ENCODE measurements around the gene MAN2A2. TPM values are rescaled to one million over a fixed set of nuclear protein-coding genes. Genes with fewer than 3 reads are reported as not detected.

The MAN2A2 gene
- polyA plus RNA-seq (2011; rRNA removed) (14.3 and 20.6 TPM in 2 replicates), polyA minus RNA-seq (2011; rRNA and poly(A)+ RNA removed) (16.2 and 23.4 TPM in 2 replicates)

DNA sequence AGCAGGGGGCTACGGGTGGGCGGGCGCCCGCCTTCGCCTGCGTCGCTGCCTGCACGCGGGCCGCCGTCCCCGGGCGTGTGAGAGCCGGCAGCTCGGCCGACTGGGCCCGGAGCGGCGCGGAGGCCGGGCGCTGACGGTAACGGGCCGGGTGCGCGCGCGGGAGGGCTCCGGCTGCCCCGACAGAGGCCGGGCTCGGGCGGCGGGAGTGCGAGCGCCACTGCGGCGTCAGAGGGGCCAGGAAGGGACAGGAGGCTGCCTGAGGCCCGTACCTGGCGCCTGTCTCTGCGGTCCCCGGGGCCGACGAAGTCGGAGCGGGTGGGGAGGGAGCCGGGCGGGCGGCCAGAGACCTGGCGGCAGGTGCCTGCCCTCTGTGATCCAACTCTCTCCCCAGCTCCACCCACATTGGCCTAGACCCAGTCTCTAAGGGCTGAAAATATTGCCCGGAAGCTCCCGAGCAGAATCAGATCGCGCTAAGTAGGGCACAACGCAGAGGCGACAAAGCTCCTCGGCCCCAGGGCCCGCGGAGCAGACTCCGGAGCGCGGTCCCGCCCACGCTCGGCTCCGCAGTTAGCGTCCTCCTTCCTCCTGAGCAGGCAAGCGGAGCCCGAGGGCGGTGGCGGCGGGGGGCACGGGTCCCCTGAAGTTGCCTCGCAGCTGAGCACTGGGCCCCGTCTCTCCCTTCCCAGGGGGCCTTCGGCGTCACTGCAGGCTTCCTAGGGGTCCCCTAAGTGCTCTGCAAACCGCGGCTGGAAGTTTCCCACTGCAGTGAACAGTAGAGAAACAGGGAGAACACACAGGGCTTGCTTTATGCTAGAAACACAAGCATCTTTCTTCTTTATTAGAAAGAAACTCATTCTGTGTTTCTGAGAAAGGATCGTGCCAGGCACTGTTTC is at the start of gene MAN2A2:
Gene MAN2A2, plus strand, starts transcription at position 463 of the 893 bp plus-strand sequence. CDS start 906 bp downstream, outside the sequence.
- Histone ChIP-seq H3K9me3 (ENCODE audit: control insufficient read depth, insufficient read depth, low read length) (no peaks in the 10 kb centered on the region; the same call in 1 of the 2 replicates), H3K4me3 (ENCODE audit: low read depth, low read length) (peak within 1 kb of the TSS; percentile 77), H3K27ac (ENCODE audit: low read depth, low read length) (peak within 1 kb of the TSS; percentile 81), H3K27me3 (ENCODE audit: control insufficient read depth, insufficient read depth, low read length) (no peaks in the 10 kb centered on the region)
- DNase-seq (ENCODE audit: low read depth, low spot score) = no peak
- CTCF ChIA-PET = interaction anchor here (0.5 to 9.3 kb wide), 9 partner anchors 13 to 583 kb away, joined by 3 to 98 read pairs (median 4); partner anchors contain the start of genes HDDC3 and UNC45A
- TF ChIP-seq, protein P1, sequence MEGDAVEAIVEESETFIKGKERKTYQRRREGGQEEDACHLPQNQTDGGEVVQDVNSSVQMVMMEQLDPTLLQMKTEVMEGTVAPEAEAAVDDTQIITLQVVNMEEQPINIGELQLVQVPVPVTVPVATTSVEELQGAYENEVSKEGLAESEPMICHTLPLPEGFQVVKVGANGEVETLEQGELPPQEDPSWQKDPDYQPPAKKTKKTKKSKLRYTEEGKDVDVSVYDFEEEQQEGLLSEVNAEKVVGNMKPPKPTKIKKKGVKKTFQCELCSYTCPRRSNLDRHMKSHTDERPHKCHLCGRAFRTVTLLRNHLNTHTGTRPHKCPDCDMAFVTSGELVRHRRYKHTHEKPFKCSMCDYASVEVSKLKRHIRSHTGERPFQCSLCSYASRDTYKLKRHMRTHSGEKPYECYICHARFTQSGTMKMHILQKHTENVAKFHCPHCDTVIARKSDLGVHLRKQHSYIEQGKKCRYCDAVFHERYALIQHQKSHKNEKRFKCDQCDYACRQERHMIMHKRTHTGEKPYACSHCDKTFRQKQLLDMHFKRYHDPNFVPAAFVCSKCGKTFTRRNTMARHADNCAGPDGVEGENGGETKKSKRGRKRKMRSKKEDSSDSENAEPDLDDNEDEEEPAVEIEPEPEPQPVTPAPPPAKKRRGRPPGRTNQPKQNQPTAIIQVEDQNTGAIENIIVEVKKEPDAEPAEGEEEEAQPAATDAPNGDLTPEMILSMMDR (IDR thresholded peaks at IDR 0.05; ENCODE audit: low read depth, low read length) = no peak
- POLR2A ChIA-PET = interaction anchor here (0.6 to 1.5 kb wide), 4 partner anchors 11 to 617 kb away, joined by 3 to 7 read pairs (median 4); partner anchors contain the start of gene UNC45A

DNA sequence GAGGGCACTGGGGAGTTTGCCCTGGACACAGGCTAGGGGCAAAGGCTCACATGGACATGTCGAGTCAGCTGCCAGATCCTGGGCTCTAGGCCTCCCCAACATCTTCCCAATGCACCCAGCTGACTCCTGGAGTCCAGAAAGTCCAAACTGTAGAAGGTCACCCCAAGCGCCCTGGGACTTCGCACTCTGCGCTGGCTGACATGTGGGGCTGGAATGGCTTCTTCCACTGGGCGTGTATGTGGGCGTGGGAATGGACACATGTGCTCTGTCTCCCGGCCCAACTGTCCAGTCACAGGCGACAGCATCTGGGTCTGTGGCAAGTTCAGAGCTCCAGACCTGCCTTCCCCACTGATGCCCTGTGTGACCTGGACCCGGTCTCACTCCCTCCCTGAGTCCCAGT is 48.0 kb upstream of the MAN2A2 start:
- no peak for DNase-seq (ENCODE audit: low read depth, low spot score)
- TF ChIP-seq, protein P1 (IDR thresholded peaks at IDR 0.05; ENCODE audit: low read depth, low read length) = no peak
- ChIA-PET POLR2A (no interaction called here), CTCF (no interaction called here)
- Histone ChIP-seq H3K4me3 (ENCODE audit: low read depth, low read length) (no peak overlapping the region), H3K27ac (ENCODE audit: low read depth, low read length) (no peak overlapping the region), H3K9me3 (ENCODE audit: control insufficient read depth, insufficient read depth, low read length) (no peaks in the 10 kb centered on the region), H3K27me3 (ENCODE audit: control insufficient read depth, insufficient read depth, low read length) (no peaks in the 10 kb centered on the region)

DNA sequence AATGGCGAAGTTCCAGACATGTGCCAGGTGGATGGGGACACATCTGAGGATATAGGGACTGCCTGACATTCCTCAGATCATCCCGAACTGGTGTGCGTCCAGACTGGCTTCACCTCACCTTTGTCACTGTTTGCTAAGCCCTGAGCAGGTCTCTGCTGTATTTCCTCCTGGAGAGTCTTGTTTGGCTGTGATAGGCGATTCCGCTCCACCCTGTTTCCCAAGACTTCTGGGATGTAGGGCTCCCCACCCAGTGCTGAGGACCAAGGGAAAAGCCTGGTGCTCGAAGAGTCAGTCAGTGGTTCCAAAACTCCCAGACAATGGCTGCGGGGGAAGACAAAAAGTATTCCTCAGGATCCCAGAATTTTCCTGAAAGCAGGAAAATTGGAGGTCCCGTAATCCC is 45.8 kb upstream of the MAN2A2 start:
- ChIA-PET CTCF (no interaction called here), POLR2A (no interaction called here)
- DNase-seq (ENCODE audit: low read depth, low spot score) = no peak
- Histone ChIP-seq H3K27me3 (ENCODE audit: control insufficient read depth, insufficient read depth, low read length) (no peaks in the 10 kb centered on the region), H3K27ac (ENCODE audit: low read depth, low read length) (no peak overlapping the region), H3K4me3 (ENCODE audit: low read depth, low read length) (no peak overlapping the region), H3K9me3 (ENCODE audit: control insufficient read depth, insufficient read depth, low read length) (no peaks in the 10 kb centered on the region)
- TF ChIP-seq, protein P1 (IDR thresholded peaks at IDR 0.05; ENCODE audit: low read depth, low read length) = no peak

DNA sequence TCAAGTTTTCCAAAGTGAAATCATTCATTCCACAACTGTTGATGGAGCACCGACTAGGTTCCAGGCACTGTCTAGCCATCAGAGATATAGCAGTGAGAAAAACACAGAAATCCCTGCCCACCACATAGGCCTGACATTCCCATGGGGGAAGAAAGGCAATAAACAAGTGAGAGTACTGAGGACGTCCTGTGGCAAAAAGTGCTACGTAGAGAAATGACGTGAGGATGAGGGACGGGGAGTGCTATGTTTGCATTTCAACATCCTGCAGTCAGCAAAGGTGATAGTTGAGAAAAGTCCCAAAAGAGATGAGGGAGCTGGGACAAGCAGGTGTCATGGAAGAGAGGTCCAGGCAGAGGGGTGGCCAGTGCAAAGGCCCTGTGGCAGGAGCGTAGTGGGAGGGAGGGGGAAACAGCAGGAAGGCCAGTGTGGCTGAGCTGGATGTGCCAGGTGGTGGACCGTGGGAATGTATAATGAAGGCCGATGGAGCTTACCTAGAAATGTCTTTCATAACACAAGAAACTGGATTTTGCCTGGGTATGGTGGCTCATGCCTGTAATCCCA is 45.1 kb upstream of the MAN2A2 start:
- Histone ChIP-seq H3K27me3 (ENCODE audit: control insufficient read depth, insufficient read depth, low read length) (no peaks in the 10 kb centered on the region), H3K27ac (ENCODE audit: low read depth, low read length) (no peak overlapping the region), H3K9me3 (ENCODE audit: control insufficient read depth, insufficient read depth, low read length) (no peaks in the 10 kb centered on the region), H3K4me3 (ENCODE audit: low read depth, low read length) (no peak overlapping the region)
- TF ChIP-seq, protein P1 (IDR thresholded peaks at IDR 0.05; ENCODE audit: low read depth, low read length) = no peak
- CTCF ChIA-PET = no interaction called here
- POLR2A ChIA-PET = no interaction called here
- DNase-seq (ENCODE audit: low read depth, low spot score) = no peak
